ENCODE data around the gene GRIN2D.
A peak's percentile ranks its signal among the peaks of the same experiment; 100 is the strongest.
"Not testable (repeated sequence)": the region's sequence is repeated elsewhere in the genome, so short reads cannot be mapped to it uniquely, and the experiment has no call there.

The GRIN2D gene

GRCh38 chr19:48371771-48372170 lies 21.7 kb upstream of the GRIN2D start:
- DNase-seq, result not testable (repeated sequence)

- peak; percentile 94 for DNase-seq
Measured at GRCh38 chr19:48372904-48373303, 20.6 kb upstream of the GRIN2D start.

- DNase-seq, result no peak
Measured at GRCh38 chr19:48373567-48373966, 19.9 kb upstream of the GRIN2D start.

GRCh38 chr19:48378194-48378570 lies 15.3 kb upstream of the GRIN2D start:
- no peak for DNase-seq

- no peak for DNase-seq
Measured at GRCh38 chr19:48379058-48379457, 14.4 kb upstream of the GRIN2D start.

- DNase-seq, result peak; percentile 21
Measured at GRCh38 chr19:48381178-48381950, 12.1 kb upstream of the GRIN2D start.

- no peak for DNase-seq
Measured at GRCh38 chr19:48382286-48382685, 11.2 kb upstream of the GRIN2D start.

- no peak for DNase-seq
Measured at GRCh38 chr19:48385461-48386087, 7.9 kb upstream of the GRIN2D start.

- DNase-seq, result no peak
Measured at GRCh38 chr19:48386981-48387380, 6.5 kb upstream of the GRIN2D start.

- no peak for DNase-seq
Measured at GRCh38 chr19:48390188-48391099, 3.0 kb upstream of the GRIN2D start.

GRCh38 chr19:48391100-48392005 lies 2.1 kb upstream of the GRIN2D start, which contains the start of gene KDELR1:
KDELR1 (minus strand) TSS chr19:48391551; CDS start chr19:48391358, 193 bp downstream.
- peak; percentile 60 for DNase-seq

GRCh38 chr19:48392006-48392344 lies 1.5 kb upstream of the GRIN2D start:
- DNase-seq, result not testable (repeated sequence)

GRCh38 chr19:48392860-48393558 lies 459 bp upstream of the GRIN2D start:
- no peak for DNase-seq

GRCh38 chr19:48394331-48395169 lies 1.1 kb downstream of the GRIN2D start:
- no peak for DNase-seq

- DNase-seq, result no peak
Measured at GRCh38 chr19:48395170-48395455, 1.6 kb downstream of the GRIN2D start.

- DNase-seq, result no peak
Measured at GRCh38 chr19:48395499-48395898, 2.0 kb downstream of the GRIN2D start.

GRCh38 chr19:48396016-48396823 lies 2.8 kb downstream of the GRIN2D start:
- no peak for DNase-seq

- no peak for DNase-seq
Measured at GRCh38 chr19:48396824-48397176, 3.3 kb downstream of the GRIN2D start.

GRCh38 chr19:48397263-48398101 lies 4.0 kb downstream of the GRIN2D start:
- no peak for DNase-seq

GRCh38 chr19:48398102-48398374 lies 4.6 kb downstream of the GRIN2D start:
- DNase-seq, result no peak
